ENCODE results near the gene MGRN1.
A peak's percentile ranks its signal among the peaks of the same experiment; 100 is the strongest.

The MGRN1 gene

GRCh38 chr16:4624015-4624826 is at the start of gene MGRN1:
MGRN1 (plus strand) TSS chr16:4624826; CDS start chr16:4624961, 135 bp downstream.
- peak; percentile 91 for DNase-seq (ENCODE audit: low read depth)
- H3K4me3 ChIP-seq (ENCODE audit: low read length), result peak within 1 kb of the TSS; percentile 78
- peak; percentile 95 for TF ChIP-seq CTCF (conservative IDR thresholded peaks at IDR 0.05; ENCODE audit: low read depth, low read length)

- DNase-seq (ENCODE audit: low read depth), result no peak
- no peak overlapping the region for H3K4me3 ChIP-seq (ENCODE audit: low read length)
- no peak for TF ChIP-seq CTCF (conservative IDR thresholded peaks at IDR 0.05; ENCODE audit: low read depth, low read length)
Measured at GRCh38 chr16:4574919-4575705, 49.5 kb upstream of the MGRN1 start.

- DNase-seq (ENCODE audit: low read depth), result no peak
- no peak for TF ChIP-seq CTCF (conservative IDR thresholded peaks at IDR 0.05; ENCODE audit: low read depth, low read length)
Measured at GRCh38 chr16:4576008-4576407, 48.6 kb upstream of the MGRN1 start.

GRCh38 chr16:4578961-4579530 is 45.6 kb upstream of the MGRN1 start:
- no peak for DNase-seq (ENCODE audit: low read depth)
- no peak for TF ChIP-seq CTCF (conservative IDR thresholded peaks at IDR 0.05; ENCODE audit: low read depth, low read length)
- no peak overlapping the region for H3K4me3 ChIP-seq (ENCODE audit: low read length)

More at GRCh38 chr16:4576008-4576407, 48.6 kb upstream of the MGRN1 start:
- no peak overlapping the region for H3K4me3 ChIP-seq (ENCODE audit: low read length)

GRCh38 chr16:4580250-4580649 is 44.4 kb upstream of the MGRN1 start:
- no peak for TF ChIP-seq CTCF (conservative IDR thresholded peaks at IDR 0.05; ENCODE audit: low read depth, low read length)
- DNase-seq (ENCODE audit: low read depth), result peak; percentile 15
- H3K4me3 ChIP-seq (ENCODE audit: low read length), result no peak overlapping the region

GRCh38 chr16:4583906-4584305 is 40.7 kb upstream of the MGRN1 start:
- no peak overlapping the region for H3K4me3 ChIP-seq (ENCODE audit: low read length)
- no peak for TF ChIP-seq CTCF (conservative IDR thresholded peaks at IDR 0.05; ENCODE audit: low read depth, low read length)
- DNase-seq (ENCODE audit: low read depth), result no peak

All from retinal pigment epithelial cell (primary cell).